B cell (primary cell): ENCODE measurements around the gene CARD9. TPM values are rescaled to one million over a fixed set of nuclear protein-coding genes. Genes with fewer than 3 reads are reported as not detected.

Experiments
- ATAC-seq: fragments of 200-7000 bp; cut with Tn5 transposase; one replicate; pipeline ENCODE4 v1.10.0; 2021; ENCODE audit warnings: low read depth, mild to moderate bottlenecking, moderate number of reproducible peaks, moderate library complexity
- CTCF ChIA-PET: fragments of 350-600 bp; sonication (Branson Sonifier 250); formaldehyde crosslinking; loops from one replicate; lab custom pipeline; 2021; ENCODE audit warnings: antibody characterized with exemption, inconsistent platforms; lab: Charles Lee
- POLR2A ChIA-PET: fragments of 350-600 bp; sonication (Branson Sonifier 250); formaldehyde crosslinking; loops from one replicate; lab custom pipeline; 2021; ENCODE audit warnings: antibody characterized with exemption; lab: Charles Lee
- DNase-seq: peaks from one replicate; pipeline ENCODE4 v3.0.0; 2013
- H2AFZ ChIP-seq: 2 replicates; pipeline ENCODE4 v1.6.1; 2012; ENCODE audit warnings: mild to moderate bottlenecking, low read depth, low read length; ENCODE audit not compliant: insufficient read depth, poor library complexity, severe bottlenecking
- H3K27ac ChIP-seq, 2 donors: 1 replicate in 1 of 2; 2 replicates in 1 of 2; pipeline ENCODE4 v1.5.1; 2012 to 2013; ENCODE audit warnings: low read length in 2 of 2, mild to moderate bottlenecking in 2 of 2, moderate library complexity in 1 of 2
- H3K27me3 ChIP-seq, 4 experiments: fragments of 200-600 bp in 1 of 4; sonication (generic) in 1 of 4; replicated peaks in 1 of 4; 1 replicate in 2 of 4; 2 replicates in 2 of 4; pipeline versions ENCODE4 v1.6.1 to v1.7.0; 2013 to 2016; ENCODE audit warnings: low read length in 3 of 4, mild to moderate bottlenecking in 2 of 4, mixed read lengths in 1 of 4, moderate library complexity in 1 of 4; ENCODE audit not compliant: insufficient read depth in 4 of 4, control insufficient read depth in 3 of 4; ENCODE audit errors: control extremely low read depth in 1 of 4
- H3K36me3 ChIP-seq, 2 experiments: replicated peaks in 1 of 2; 1 replicate in 1 of 2; 2 replicates in 1 of 2; pipeline versions ENCODE4 v1.6.1 to v1.7.1; 2013; ENCODE audit warnings: low read length in 1 of 2; ENCODE audit not compliant: insufficient read depth in 2 of 2, control insufficient read depth in 1 of 2; ENCODE audit errors: control extremely low read depth in 1 of 2, extremely low read depth in 1 of 2
- H3K4me1 ChIP-seq, 2 donors: fragments of 200-600 bp in 1 of 2; sonication (generic) in 1 of 2; 1 replicate in 1 of 2; 2 replicates in 1 of 2; pipeline versions ENCODE4 v1.5.1 to v1.6.1; 2013 to 2017; ENCODE audit warnings: low read length in 2 of 2; ENCODE audit not compliant: control insufficient read depth in 2 of 2, insufficient read depth in 2 of 2
- H3K4me2 ChIP-seq: replicated peaks from 2 replicates; pipeline ENCODE3; 2012; ENCODE audit warnings: mild to moderate bottlenecking, low read depth, low read length; ENCODE audit not compliant: poor library complexity, severe bottlenecking
- H3K4me3 ChIP-seq, 5 experiments: fragments of 200-600 bp in 1 of 5; sonication (generic) in 1 of 5; 1 replicate in 3 of 5; 2 replicates in 2 of 5; pipeline versions ENCODE4 v1.5.1 to v1.7.0; 2011 to 2016; ENCODE audit warnings: low read length in 4 of 5, mild to moderate bottlenecking in 4 of 5, low read depth in 2 of 5, control low read depth in 1 of 5, moderate library complexity in 1 of 5; ENCODE audit not compliant: insufficient read depth in 1 of 5; ENCODE audit errors: control extremely low read depth in 1 of 5, extremely low read depth in 1 of 5
- H3K79me2 ChIP-seq: fragments of 200-600 bp; sonication (generic); one replicate; pipeline ENCODE4 v1.6.0; 2016; ENCODE audit warnings: low read length; ENCODE audit not compliant: control insufficient read depth, insufficient read depth
- H3K9ac ChIP-seq: fragments of 200-600 bp; sonication (generic); 2 replicates; pipeline ENCODE4 v1.6.1; 2017; ENCODE audit warnings: mild to moderate bottlenecking, low read length, moderate library complexity
- H3K9me3 ChIP-seq, 3 donors: one replicate each; pipeline versions ENCODE4 v1.6.1 to v1.7.1; 2013; ENCODE audit warnings: low read length in 2 of 3; ENCODE audit not compliant: control insufficient read depth in 2 of 3, insufficient read depth in 1 of 3; ENCODE audit errors: control extremely low read depth in 1 of 3
- H4K20me1 ChIP-seq: 2 replicates; pipeline ENCODE4 v1.6.0; 2012; ENCODE audit warnings: mild to moderate bottlenecking, low read length; ENCODE audit not compliant: insufficient read depth, control insufficient read depth, poor library complexity, severe bottlenecking
- H3K27ac Mint-ChIP-seq: one replicate; pipeline ENCODE4 v1.8.0; 2021; ENCODE audit warnings: mixed read lengths
- H3K27me3 Mint-ChIP-seq: one replicate; pipeline ENCODE4 v1.8.0; 2021; ENCODE audit warnings: mixed read lengths
- H3K4me1 Mint-ChIP-seq: one replicate; pipeline ENCODE4 v1.8.0; 2021; ENCODE audit warnings: mixed read lengths
- H3K4me3 Mint-ChIP-seq: one replicate; pipeline ENCODE4 v1.8.0; 2021; ENCODE audit warnings: mixed read lengths
- H3K9me3 Mint-ChIP-seq: one replicate; pipeline ENCODE4 v1.8.0; 2022; ENCODE audit warnings: mixed read lengths; ENCODE audit not compliant: insufficient read depth
- CTCF ChIP-seq: fragments of 200-600 bp; IDR thresholded peaks from one replicate; pipeline ENCODE4 v1.8.0; 2022; ENCODE audit warnings: antibody characterized with exemption, mild to moderate bottlenecking
- EZH2 ChIP-seq: IDR thresholded peaks from 2 replicates; pipeline ENCODE4 v1.6.1; 2012; ENCODE audit warnings: borderline replicate concordance, low read depth, mild to moderate bottlenecking, moderate library complexity, low read length; ENCODE audit not compliant: insufficient read depth, poor library complexity, severe bottlenecking
- WGBS: methylation state at CpG from one replicate; pipeline ENCODE4 v1.1.5; 2013; ENCODE audit warnings: missing lambda C conversion rate; ENCODE audit not compliant: insufficient coverage; 5-methylcytosine and 5-hydroxymethylcytosine counted together
- intact Hi-C: fragments of 100-400 bp; cut with micrococcal nuclease; formaldehyde crosslinking; loops from one replicate; pipeline ENCODE4 v1.10.0; 2022
- polyA plus RNA-seq: library from polyadenylated mRNA; depleted of rRNA; stranded (reverse); fragments of >200 nt; gene quantifications from 2 replicates; pipeline ENCODE4 v1.2.3, GENCODE V29; 2012
- total RNA-seq, 2 donors: library from RNA; stranded (reverse); fragments of 120-200 nt in 1 of 2; gene quantifications; 1 replicate in 1 of 2; 2 replicates in 1 of 2; pipeline versions ENCODE4 v1.2.3 to v1.2.4, GENCODE V29; 2013 to 2022

Gene CARD9
- total and polyA plus RNA-seq, 2 donors (not counting 1 experiment from before 2014, with no cell fraction given), result 0.57 to 1.1 TPM

- no peaks in the 10 kb centered on the region for H3K27me3 ChIP-seq
- Mint-ChIP-seq H3K27me3 (no peaks in the 10 kb centered on the region), H3K4me1 (peaks cover 3% of the 10 kb centered on the region), H3K4me3 (no peak overlapping the region), H3K9me3 (no peaks in the 10 kb centered on the region), H3K27ac (no peak overlapping the region)
- no peaks in the 10 kb centered on the region for H3K36me3 ChIP-seq
- no peak overlapping the region for H3K27ac ChIP-seq
- 91% methylated on average over 24 of the region's 26 CpGs for WGBS
- H2AFZ ChIP-seq, result no peak overlapping the region
- no peaks in the 10 kb centered on the region for H3K9me3 ChIP-seq
- H3K9ac ChIP-seq, result no peak overlapping the region
- no peaks in the 10 kb centered on the region for H4K20me1 ChIP-seq
- ChIA-PET CTCF (no interaction called here), POLR2A (no interaction called here)
- intact Hi-C loops, result no loop called here
- no peak overlapping the region for H3K4me3 ChIP-seq
- H3K4me2 ChIP-seq, result no peak overlapping the region
- no peak for ATAC-seq
- H3K4me1 ChIP-seq, result no peaks in the 10 kb centered on the region
- TF ChIP-seq EZH2, result no peak
- no peak for TF ChIP-seq CTCF
- no peak for DNase-seq
- peaks cover 4% of the 10 kb centered on the region for H3K79me2 ChIP-seq
These were observed 37.9 kb downstream of the CARD9 start for GRCh38 chr9:136335296-136336155.

- TF ChIP-seq EZH2, result no peak
- no peak for TF ChIP-seq CTCF
- Histone ChIP-seq H3K4me3 (no peak overlapping the region), H3K27me3 (peaks cover 0 to 4% (median 0%) of the 10 kb centered on the region in 4 experiments), H3K9me3 (no peaks in the 10 kb centered on the region), H4K20me1 (no peaks in the 10 kb centered on the region), H3K4me1 (no peaks in the 10 kb centered on the region), H2AFZ (no peak overlapping the region), H3K27ac (no peak overlapping the region), H3K4me2 (no peak overlapping the region), H3K79me2 (peaks cover 12% of the 10 kb centered on the region), H3K9ac (no peak overlapping the region), H3K36me3 (no peaks in the 10 kb centered on the region)
- 96% methylated on average over 21 of the region's 21 CpGs for WGBS
- CTCF ChIA-PET, result no interaction called here
- no peak for ATAC-seq
- no peaks in the 10 kb centered on the region for H3K27me3 Mint-ChIP-seq
- H3K9me3 Mint-ChIP-seq, result no peaks in the 10 kb centered on the region
- H3K4me3 Mint-ChIP-seq, result no peak overlapping the region
- POLR2A ChIA-PET, result no interaction called here
- no peak overlapping the region for H3K27ac Mint-ChIP-seq
- peaks cover 3% of the 10 kb centered on the region for H3K4me1 Mint-ChIP-seq
- no peak for DNase-seq
- intact Hi-C loops, result no loop called here
These were observed 38.9 kb downstream of the CARD9 start for GRCh38 chr9:136334541-136334940.
